Measurements from ENCODE around the gene ITGA11.

GRCh38 chr15:68402432-68403160, 29.4 kb downstream of the ITGA11 start:
- TF ChIP-seq, protein P1, sequence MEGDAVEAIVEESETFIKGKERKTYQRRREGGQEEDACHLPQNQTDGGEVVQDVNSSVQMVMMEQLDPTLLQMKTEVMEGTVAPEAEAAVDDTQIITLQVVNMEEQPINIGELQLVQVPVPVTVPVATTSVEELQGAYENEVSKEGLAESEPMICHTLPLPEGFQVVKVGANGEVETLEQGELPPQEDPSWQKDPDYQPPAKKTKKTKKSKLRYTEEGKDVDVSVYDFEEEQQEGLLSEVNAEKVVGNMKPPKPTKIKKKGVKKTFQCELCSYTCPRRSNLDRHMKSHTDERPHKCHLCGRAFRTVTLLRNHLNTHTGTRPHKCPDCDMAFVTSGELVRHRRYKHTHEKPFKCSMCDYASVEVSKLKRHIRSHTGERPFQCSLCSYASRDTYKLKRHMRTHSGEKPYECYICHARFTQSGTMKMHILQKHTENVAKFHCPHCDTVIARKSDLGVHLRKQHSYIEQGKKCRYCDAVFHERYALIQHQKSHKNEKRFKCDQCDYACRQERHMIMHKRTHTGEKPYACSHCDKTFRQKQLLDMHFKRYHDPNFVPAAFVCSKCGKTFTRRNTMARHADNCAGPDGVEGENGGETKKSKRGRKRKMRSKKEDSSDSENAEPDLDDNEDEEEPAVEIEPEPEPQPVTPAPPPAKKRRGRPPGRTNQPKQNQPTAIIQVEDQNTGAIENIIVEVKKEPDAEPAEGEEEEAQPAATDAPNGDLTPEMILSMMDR (IDR thresholded peaks at IDR 0.05) = no peak
- TF ChIP-seq RFX5 (IDR thresholded peaks at IDR 0.05; ENCODE audit: low read length) (no peak), POLR2AphosphoS5 (IDR thresholded peaks at IDR 0.05; ENCODE audit: low read depth, low read length) (no peak), REST (IDR thresholded peaks at IDR 0.05; ENCODE audit: low read depth, low read length) (no peak), SMC3 (IDR thresholded peaks at IDR 0.05; ENCODE audit: low read depth, low read length) (no peak), TAF1 (IDR thresholded peaks at IDR 0.05; ENCODE audit: borderline replicate concordance, low read depth, low read length) (no peak), SIN3A (IDR thresholded peaks at IDR 0.05; ENCODE audit: borderline replicate concordance, low read depth, low read length) (no peak)
- TF ChIP-seq, protein P2, sequence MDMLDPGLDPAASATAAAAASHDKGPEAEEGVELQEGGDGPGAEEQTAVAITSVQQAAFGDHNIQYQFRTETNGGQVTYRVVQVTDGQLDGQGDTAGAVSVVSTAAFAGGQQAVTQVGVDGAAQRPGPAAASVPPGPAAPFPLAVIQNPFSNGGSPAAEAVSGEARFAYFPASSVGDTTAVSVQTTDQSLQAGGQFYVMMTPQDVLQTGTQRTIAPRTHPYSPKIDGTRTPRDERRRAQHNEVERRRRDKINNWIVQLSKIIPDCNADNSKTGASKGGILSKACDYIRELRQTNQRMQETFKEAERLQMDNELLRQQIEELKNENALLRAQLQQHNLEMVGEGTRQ (IDR thresholded peaks at IDR 0.05; ENCODE audit: borderline replicate concordance, low read depth, low read length) = no peak

All from SK-N-SH (cell line).